Neural progenitor cell (in vitro differentiated cells): ENCODE measurements around the gene ZNF622. TPM values are rescaled to one million over a fixed set of nuclear protein-coding genes. Genes with fewer than 3 reads are reported as not detected.
A peak's percentile ranks its signal among the peaks of the same experiment; 100 is the strongest.
"Not testable (repeated sequence)": the region's sequence is repeated elsewhere in the genome, so short reads cannot be mapped to it uniquely, and the experiment has no call there.

Experiments used
- DNase-seq: peaks from one replicate; pipeline ENCODE4 v3.0.0-alpha.2; 2016; ENCODE audit warnings: low spot score
- H2AFZ ChIP-seq: fragments of 200-600 bp; sonication (generic); replicated peaks from 2 replicates; pipeline ENCODE4 v1.6.1; 2016; ENCODE audit warnings: antibody characterized with exemption
- H3F3A ChIP-seq: fragments of 200-600 bp; sonication (generic); 2 replicates; pipeline ENCODE4 v1.6.1; 2016; ENCODE audit warnings: antibody characterized with exemption, low read depth
- H3K27ac ChIP-seq: fragments of 200-600 bp; sonication (generic); 2 replicates; pipeline ENCODE4 v1.5.1; 2016; ENCODE audit warnings: mild to moderate bottlenecking
- H3K27me3 ChIP-seq: fragments of 200-600 bp; sonication (generic); 2 replicates; pipeline ENCODE4 v1.6.1; 2016; ENCODE audit warnings: mild to moderate bottlenecking, moderate library complexity
- H3K36me3 ChIP-seq: fragments of 200-600 bp; sonication (generic); 2 replicates; pipeline ENCODE4 v1.5.1; 2016
- H3K4me1 ChIP-seq: fragments of 200-600 bp; sonication (generic); 2 replicates; pipeline ENCODE4 v1.6.1; 2016; ENCODE audit warnings: mixed run types
- H3K4me2 ChIP-seq: fragments of 200-600 bp; sonication (generic); 2 replicates; pipeline ENCODE4 v1.6.1; 2016
- H3K4me3 ChIP-seq: fragments of 200-600 bp; sonication (generic); 2 replicates; pipeline ENCODE4 v1.5.1; 2016
- H3K79me2 ChIP-seq: fragments of 200-600 bp; sonication (generic); 2 replicates; pipeline ENCODE4 v1.6.1; 2016; ENCODE audit warnings: low read depth
- H3K9ac ChIP-seq: fragments of 200-600 bp; sonication (generic); 2 replicates; pipeline ENCODE4 v1.6.1; 2016
- H3K9me3 ChIP-seq: fragments of 200-600 bp; sonication (generic); 2 replicates; pipeline ENCODE4 v1.5.1; 2016; ENCODE audit warnings: low read depth
- H4K20me1 ChIP-seq: fragments of 200-600 bp; sonication (generic); 2 replicates; pipeline ENCODE4 v1.6.1; 2016; ENCODE audit warnings: low read depth
- H3K27ac Mint-ChIP-seq: 3 replicates; pipeline ENCODE4 v1.8.0; 2021; ENCODE audit warnings: mixed read lengths
- H3K27me3 Mint-ChIP-seq: 2 replicates; pipeline ENCODE4 v1.8.0; 2022; ENCODE audit warnings: low read depth, mild to moderate bottlenecking, inconsistent platforms, moderate library complexity, mixed read lengths; ENCODE audit not compliant: insufficient read depth
- H3K36me3 Mint-ChIP-seq: 3 replicates; pipeline ENCODE4 v1.8.0; 2021; ENCODE audit warnings: mixed read lengths
- H3K4me1 Mint-ChIP-seq: 3 replicates; pipeline ENCODE4 v1.8.0; 2021; ENCODE audit warnings: mixed read lengths
- H3K4me3 Mint-ChIP-seq: 3 replicates; pipeline ENCODE4 v1.8.0; 2021; ENCODE audit warnings: mild to moderate bottlenecking, moderate library complexity, mixed read lengths
- H3K9me3 Mint-ChIP-seq: 3 replicates; pipeline ENCODE4 v1.8.0; 2020; ENCODE audit warnings: mixed read lengths
- EZH2 ChIP-seq: fragments of 200-600 bp; sonication (generic); IDR thresholded peaks from 2 replicates; pipeline ENCODE4 v1.6.1; 2017; ENCODE audit warnings: antibody characterized with exemption, mild to moderate bottlenecking, moderate library complexity
- EZH2phosphoT487 ChIP-seq: fragments of 200-600 bp; sonication (generic); IDR thresholded peaks from 2 replicates; pipeline ENCODE4 v1.6.1; 2017; ENCODE audit warnings: antibody characterized with exemption
- total RNA-seq: library from RNA; depleted of rRNA; stranded (reverse); fragments of >200 nt; gene quantifications from 2 replicates; pipeline ENCODE4 v1.2.3, GENCODE V29; 2015; ENCODE audit warnings: low replicate concordance
- TF ChIP-seq, protein P1 (sequence below): fragments of 200-600 bp; sonication (generic); IDR thresholded peaks from 2 replicates; pipeline ENCODE4 v1.5.1; 2017; ENCODE audit warnings: antibody characterized with exemption, mild to moderate bottlenecking

ZNF622 gene
- total RNA-seq, 1 donor from 2014 or later = 14.6 TPM

- Mint-ChIP-seq H3K27me3 (no peaks in the 10 kb centered on the region), H3K4me3 (no peak overlapping the region), H3K9me3 (peaks cover 8% of the 10 kb centered on the region), H3K4me1 (peaks cover 4% of the 10 kb centered on the region), H3K27ac (no peak overlapping the region), H3K36me3 (no peaks in the 10 kb centered on the region)
- Histone ChIP-seq H3K9me3 (no peaks in the 10 kb centered on the region), H3F3A (no peaks in the 10 kb centered on the region), H4K20me1 (no peaks in the 10 kb centered on the region), H3K27me3 (no peaks in the 10 kb centered on the region), H3K4me3 (no peak overlapping the region), H3K36me3 (no peaks in the 10 kb centered on the region), H3K9ac (no peak overlapping the region), H2AFZ (no peak overlapping the region), H3K27ac (no peak overlapping the region), H3K79me2 (no peaks in the 10 kb centered on the region), H3K4me2 (no peak overlapping the region), H3K4me1 (no peaks in the 10 kb centered on the region)
- no peak for TF ChIP-seq EZH2phosphoT487
- no peak for DNase-seq
These were observed 27.6 kb downstream of the ZNF622 start for GRCh38 chr5:16437977-16438376.

DNA sequence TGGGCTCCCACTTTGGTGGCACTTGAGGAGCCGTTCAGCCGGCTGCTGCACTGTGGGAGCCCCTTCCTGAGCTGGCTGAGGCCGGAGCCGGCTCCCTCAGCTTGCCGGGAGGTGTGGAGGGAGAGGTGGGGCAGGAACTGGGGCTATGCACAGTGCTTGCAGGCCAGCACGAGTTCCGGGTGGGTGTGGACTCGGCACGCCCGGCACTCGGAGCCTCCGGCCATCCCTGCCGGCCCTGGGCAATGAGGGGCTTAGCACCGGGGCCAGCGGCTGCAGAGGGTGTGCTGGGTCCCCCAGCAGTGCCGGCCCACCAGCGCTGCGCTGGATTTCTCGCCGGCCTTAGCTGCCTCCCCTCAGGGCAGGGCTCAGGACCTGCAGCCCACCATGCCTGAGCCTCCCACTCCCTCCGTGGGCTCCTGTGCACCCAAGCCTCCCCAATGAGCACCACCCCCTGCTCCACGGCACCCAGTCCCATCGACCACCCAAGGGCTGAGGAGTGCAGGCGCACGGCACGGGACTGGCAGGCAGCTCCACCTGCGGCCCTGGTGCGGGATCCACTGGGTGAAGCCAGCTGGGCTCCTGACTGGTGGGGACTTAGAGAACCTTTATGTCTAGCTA is 29.4 kb downstream of the ZNF622 start:
- H3K4me3 ChIP-seq, H3K27ac Mint-ChIP-seq, H3K9ac ChIP-seq, H3K4me3 Mint-ChIP-seq, H3K9me3 Mint-ChIP-seq, H3K27ac ChIP-seq, H3F3A ChIP-seq, H3K4me2 ChIP-seq, H3K9me3 ChIP-seq, DNase-seq, H3K27me3 Mint-ChIP-seq, H4K20me1 ChIP-seq, H3K4me1 ChIP-seq, H2AFZ ChIP-seq, H3K79me2 ChIP-seq, H3K27me3 ChIP-seq, H3K36me3 Mint-ChIP-seq, H3K36me3 ChIP-seq: not testable (repeated sequence)
- peaks cover 16% of the 10 kb centered on the region for H3K4me1 Mint-ChIP-seq

- Histone ChIP-seq H3K4me1 (peaks cover 22% of the 10 kb centered on the region), H3F3A (peaks cover 3% of the 10 kb centered on the region), H3K4me2 (no peak overlapping the region), H2AFZ (no peak overlapping the region), H3K9me3 (no peaks in the 10 kb centered on the region), H4K20me1 (no peaks in the 10 kb centered on the region), H3K27ac (no peak overlapping the region), H3K36me3 (no peaks in the 10 kb centered on the region), H3K9ac (no peak overlapping the region), H3K4me3 (no peak overlapping the region), H3K79me2 (no peaks in the 10 kb centered on the region), H3K27me3 (no peaks in the 10 kb centered on the region)
- Mint-ChIP-seq H3K9me3 (no peaks in the 10 kb centered on the region), H3K4me3 (no peak overlapping the region), H3K4me1 (peaks cover 44% of the 10 kb centered on the region), H3K27me3 (peaks cover under 1% of the 10 kb centered on the region), H3K27ac (no peak overlapping the region), H3K36me3 (no peaks in the 10 kb centered on the region)
- TF ChIP-seq EZH2phosphoT487 = no peak
- TF ChIP-seq, protein P1, sequence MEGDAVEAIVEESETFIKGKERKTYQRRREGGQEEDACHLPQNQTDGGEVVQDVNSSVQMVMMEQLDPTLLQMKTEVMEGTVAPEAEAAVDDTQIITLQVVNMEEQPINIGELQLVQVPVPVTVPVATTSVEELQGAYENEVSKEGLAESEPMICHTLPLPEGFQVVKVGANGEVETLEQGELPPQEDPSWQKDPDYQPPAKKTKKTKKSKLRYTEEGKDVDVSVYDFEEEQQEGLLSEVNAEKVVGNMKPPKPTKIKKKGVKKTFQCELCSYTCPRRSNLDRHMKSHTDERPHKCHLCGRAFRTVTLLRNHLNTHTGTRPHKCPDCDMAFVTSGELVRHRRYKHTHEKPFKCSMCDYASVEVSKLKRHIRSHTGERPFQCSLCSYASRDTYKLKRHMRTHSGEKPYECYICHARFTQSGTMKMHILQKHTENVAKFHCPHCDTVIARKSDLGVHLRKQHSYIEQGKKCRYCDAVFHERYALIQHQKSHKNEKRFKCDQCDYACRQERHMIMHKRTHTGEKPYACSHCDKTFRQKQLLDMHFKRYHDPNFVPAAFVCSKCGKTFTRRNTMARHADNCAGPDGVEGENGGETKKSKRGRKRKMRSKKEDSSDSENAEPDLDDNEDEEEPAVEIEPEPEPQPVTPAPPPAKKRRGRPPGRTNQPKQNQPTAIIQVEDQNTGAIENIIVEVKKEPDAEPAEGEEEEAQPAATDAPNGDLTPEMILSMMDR = no peak
- no peak for TF ChIP-seq EZH2
- DNase-seq = peak; percentile 9
These were observed 34.1 kb downstream of the ZNF622 start for GRCh38 chr5:16431490-16431889.

DNA sequence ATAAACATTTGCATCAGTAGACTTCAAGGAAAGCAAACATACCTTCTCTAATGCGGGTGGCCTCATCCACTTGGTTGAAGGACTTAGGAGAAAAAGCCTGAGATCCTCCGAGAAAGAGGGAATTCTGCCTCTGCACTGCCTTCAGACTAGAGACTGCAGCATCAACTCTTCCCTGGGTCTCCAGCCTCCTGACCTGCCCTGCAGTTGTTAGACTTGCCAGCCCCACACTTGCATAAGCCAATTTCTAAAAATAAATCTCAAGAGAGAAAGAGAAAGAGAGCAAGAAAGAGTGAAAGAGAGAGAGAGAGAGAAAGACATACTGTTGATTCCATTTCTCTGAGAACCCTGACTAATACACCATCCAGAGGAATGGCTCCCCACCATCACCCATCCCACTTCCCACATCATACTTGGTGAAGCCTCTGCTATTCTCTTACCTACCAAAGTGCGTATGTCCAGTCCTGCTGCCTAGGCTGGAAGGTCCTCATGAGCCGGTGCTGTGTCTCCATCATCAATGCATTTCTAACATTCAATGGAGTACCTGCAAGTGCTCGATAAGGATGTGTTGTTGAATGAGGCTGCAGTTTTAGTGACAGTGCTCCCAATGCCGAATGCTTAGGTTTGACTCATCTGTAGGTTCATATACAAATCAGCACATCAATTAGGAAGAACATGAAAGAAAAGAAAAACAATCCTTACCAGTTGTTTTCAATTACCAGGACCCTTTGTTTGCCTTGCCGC is 35.1 kb downstream of the ZNF622 start:
- H3K27me3 ChIP-seq = no peaks in the 10 kb centered on the region
- peaks cover 46% of the 10 kb centered on the region for H3K4me1 Mint-ChIP-seq
- H3K36me3 ChIP-seq = no peaks in the 10 kb centered on the region
- H3K4me3 ChIP-seq = no peak overlapping the region
- H3F3A ChIP-seq = peaks cover 3% of the 10 kb centered on the region
- peaks cover 22% of the 10 kb centered on the region for H3K4me1 ChIP-seq
- H3K27me3 Mint-ChIP-seq = peaks cover 3% of the 10 kb centered on the region
- H2AFZ ChIP-seq = peak overlapping the region; percentile 20
- H4K20me1 ChIP-seq = no peaks in the 10 kb centered on the region
- no peak overlapping the region for H3K4me3 Mint-ChIP-seq
- H3K9me3 Mint-ChIP-seq = no peaks in the 10 kb centered on the region
- H3K27ac Mint-ChIP-seq = peak overlapping the region; percentile 58
- no peak overlapping the region for H3K27ac ChIP-seq
- no peak for DNase-seq
- no peaks in the 10 kb centered on the region for H3K9me3 ChIP-seq
- no peaks in the 10 kb centered on the region for H3K79me2 ChIP-seq
- TF ChIP-seq EZH2 = no peak
- TF ChIP-seq, protein P1 = no peak
- TF ChIP-seq EZH2phosphoT487 = no peak
- H3K4me2 ChIP-seq = no peak overlapping the region
- H3K36me3 Mint-ChIP-seq = no peaks in the 10 kb centered on the region
- no peak overlapping the region for H3K9ac ChIP-seq
